22Rv1 (cell line): Measurements from ENCODE around the gene GSK3A.

ENCODE experiments used
- H3K27ac ChIP-seq: fragments of 450-650 bp; 2 replicates; pipeline ENCODE4 v1.5.1; 2017
- ZFX ChIP-seq: fragments of 450-650 bp; IDR thresholded peaks from 2 replicates; pipeline ENCODE4 v1.6.1; 2017; ENCODE audit warnings: antibody characterized with exemption, borderline replicate concordance
- TF ChIP-seq, protein P1 (sequence below): fragments of 450-650 bp; IDR thresholded peaks from 2 replicates; pipeline ENCODE4 v1.5.1; 2017; ENCODE audit warnings: mild to moderate bottlenecking

Gene GSK3A

DNA sequence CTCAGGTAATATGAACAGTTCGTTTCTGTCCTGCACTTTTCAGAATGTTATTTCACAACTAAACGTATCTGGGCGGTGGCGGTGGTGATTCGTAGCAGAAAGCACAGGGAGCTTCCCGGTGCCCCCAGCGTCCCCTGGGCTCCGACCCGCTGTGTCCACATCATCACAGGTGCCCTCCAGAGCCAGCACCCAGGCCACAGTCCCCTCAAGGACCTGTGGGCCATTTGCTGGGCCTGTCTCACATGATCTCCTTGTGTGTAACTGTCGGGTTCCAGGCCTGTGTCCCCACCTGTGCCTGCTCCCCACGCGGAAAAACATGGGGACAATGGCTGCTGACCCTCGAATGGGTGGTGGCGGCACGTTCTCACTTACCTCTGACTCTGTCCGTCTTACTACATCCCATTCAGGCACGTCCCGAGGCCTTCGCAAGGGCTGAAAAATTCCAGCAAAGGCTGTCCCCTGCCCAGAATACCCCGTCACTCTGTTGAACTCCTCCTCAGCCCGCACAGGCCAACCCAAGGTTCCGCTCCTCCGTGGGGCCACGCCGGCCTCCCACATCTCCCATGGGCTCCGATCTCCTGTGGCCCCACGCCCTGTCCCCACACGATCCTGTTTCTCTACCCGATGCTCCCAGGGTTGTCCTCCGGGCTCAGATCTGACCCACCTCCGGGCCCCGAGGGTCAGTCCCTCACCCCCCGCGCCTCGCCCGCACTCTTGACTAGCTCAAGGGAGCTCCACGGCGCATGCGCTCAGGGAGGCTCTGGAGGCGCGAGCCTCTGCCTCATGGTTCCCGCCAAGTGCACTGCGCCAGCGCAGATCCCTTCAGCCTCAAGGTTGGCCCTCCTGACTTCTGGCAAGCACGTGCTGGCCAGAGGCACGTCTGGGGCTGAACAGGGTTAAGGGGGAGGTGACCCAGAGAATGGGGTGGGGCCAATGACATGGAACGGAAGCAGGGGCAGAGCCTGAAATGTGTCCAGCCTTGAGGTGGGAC is 46.1 kb downstream of the GSK3A start:
- no peak overlapping the region for H3K27ac ChIP-seq
- TF ChIP-seq, protein P1, sequence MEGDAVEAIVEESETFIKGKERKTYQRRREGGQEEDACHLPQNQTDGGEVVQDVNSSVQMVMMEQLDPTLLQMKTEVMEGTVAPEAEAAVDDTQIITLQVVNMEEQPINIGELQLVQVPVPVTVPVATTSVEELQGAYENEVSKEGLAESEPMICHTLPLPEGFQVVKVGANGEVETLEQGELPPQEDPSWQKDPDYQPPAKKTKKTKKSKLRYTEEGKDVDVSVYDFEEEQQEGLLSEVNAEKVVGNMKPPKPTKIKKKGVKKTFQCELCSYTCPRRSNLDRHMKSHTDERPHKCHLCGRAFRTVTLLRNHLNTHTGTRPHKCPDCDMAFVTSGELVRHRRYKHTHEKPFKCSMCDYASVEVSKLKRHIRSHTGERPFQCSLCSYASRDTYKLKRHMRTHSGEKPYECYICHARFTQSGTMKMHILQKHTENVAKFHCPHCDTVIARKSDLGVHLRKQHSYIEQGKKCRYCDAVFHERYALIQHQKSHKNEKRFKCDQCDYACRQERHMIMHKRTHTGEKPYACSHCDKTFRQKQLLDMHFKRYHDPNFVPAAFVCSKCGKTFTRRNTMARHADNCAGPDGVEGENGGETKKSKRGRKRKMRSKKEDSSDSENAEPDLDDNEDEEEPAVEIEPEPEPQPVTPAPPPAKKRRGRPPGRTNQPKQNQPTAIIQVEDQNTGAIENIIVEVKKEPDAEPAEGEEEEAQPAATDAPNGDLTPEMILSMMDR, result no peak
- TF ChIP-seq ZFX, result no peak

DNA sequence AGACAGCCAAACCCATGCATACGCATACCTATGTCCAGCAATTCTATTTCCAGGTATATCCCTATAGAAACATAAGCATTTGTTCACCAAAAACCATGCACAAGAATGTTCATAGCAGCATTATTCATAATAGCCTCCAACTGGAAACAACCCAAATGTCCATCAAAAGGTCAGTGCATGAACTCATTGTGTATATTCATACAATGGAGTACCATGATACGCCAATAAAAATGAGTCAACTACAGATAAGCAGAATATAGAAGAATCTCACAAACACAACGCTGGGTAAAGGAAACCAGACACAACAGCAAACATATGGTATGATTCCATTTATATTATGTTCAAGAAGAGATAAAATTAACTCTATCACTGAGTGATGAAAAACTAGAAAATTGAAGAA is 48.7 kb downstream of the GSK3A start:
- no peak overlapping the region for H3K27ac ChIP-seq
- TF ChIP-seq, protein P1, result no peak

- H3K27ac ChIP-seq, result no peak overlapping the region
- no peak for TF ChIP-seq ZFX
- TF ChIP-seq, protein P1, result no peak
Observed at GRCh38 chr19:42193294-42193693, 49.1 kb downstream of the GSK3A start.

DNA sequence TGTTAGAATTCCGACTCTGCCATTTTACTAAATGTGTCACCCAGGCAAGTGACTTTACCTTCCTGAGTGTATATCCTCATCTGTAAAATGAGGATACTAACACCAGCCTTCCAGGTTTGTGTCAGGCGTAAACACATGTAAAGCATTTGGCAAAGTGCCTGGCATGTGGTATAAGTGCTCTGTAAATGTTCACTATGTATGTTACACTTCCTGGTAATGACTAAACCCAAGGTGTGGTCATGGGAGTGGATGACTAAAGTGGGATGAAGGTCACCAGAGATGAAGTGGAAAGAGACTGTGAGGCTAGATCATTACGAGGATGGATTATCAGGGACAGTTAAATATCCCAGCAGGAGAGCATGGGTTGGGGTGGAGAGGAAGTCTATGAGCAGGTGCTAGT is 50.5 kb downstream of the GSK3A start:
- no peak overlapping the region for H3K27ac ChIP-seq
- no peak for TF ChIP-seq ZFX
- TF ChIP-seq, protein P1, result no peak

DNA sequence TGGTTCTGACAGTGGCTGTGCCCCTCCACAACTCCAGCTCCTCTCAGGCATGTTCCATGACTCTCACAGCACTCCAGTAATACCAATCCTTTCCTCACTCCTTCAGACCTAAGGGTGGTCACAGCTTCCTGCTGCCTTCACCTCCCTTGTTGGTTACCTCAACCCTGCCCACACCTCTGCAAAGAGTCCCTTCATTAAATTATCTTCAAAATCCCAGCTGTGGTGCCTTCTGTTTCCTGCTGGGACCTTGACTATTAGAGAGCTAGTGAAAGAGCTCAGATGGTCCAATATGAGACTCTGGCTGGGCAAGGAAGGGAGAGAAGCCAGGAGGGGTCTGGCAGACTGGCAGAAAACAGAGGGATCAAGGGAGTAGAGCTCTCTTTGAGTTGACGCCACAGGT is 51.1 kb downstream of the GSK3A start:
- H3K27ac ChIP-seq, result no peak overlapping the region
- TF ChIP-seq, protein P1, result no peak
- no peak for TF ChIP-seq ZFX

GRCh38 chr19:42189133-42189532 is 53.3 kb downstream of the GSK3A start:
- H3K27ac ChIP-seq, result no peak overlapping the region
- TF ChIP-seq ZFX, result no peak
- TF ChIP-seq, protein P1, result no peak

- no peak overlapping the region for H3K27ac ChIP-seq
- TF ChIP-seq, protein P1, result no peak
- TF ChIP-seq ZFX, result no peak
Observed at GRCh38 chr19:42188665-42189064, 53.7 kb downstream of the GSK3A start.
